ENCODE data around the gene ANKRD33. TPM values are rescaled to one million over a fixed set of nuclear protein-coding genes. Genes with fewer than 3 reads are reported as not detected.

ANKRD33 gene
- total and polyA plus RNA-seq, 2 of the 8 experiments (the other 6 are each of a cell fraction or from before 2014, with no cell fraction given) = 0.41 to 0.53 TPM

DNA sequence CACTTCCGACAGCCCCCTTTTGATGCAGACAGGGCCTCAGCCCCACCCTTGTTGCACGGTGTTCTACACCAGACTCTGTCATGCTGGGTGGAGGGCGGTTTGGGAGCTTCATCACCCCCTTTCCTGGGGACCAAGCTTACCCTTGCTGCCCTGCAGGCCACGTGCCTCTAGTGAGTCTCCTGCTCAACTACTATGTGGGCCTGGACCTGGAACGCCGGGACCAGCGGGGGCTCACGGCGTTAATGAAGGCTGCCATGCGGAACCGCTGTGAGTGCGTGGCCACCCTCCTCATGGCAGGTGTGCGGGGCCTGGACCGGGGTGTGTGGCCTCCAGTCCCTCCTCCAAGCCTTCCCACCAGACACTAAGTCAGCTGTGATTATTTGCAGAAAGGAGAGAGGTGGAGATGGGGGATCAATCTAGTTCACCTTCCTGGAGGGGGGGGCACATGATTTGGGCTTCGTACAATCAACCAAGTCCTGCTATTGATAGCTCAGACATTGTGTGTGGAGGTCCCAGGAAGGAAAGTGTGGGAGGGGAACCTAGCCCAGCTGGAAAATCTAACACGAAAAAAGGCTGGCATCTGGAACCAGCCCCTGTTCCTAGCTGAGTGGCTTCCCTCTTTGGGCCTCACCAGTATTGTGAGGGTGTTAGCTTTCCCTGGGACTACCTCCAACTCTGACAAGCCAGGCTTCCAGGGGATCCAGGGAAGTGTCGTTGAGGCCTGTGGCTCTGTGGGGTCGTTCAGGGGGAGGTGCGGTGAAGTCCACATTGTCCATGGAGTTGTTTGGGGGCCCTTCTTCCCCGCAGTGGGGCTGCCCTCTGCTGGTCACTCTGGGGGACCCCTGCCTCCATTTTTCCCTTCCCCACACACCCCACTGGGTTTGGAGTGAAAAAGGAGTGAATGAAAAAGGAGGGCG, 1.6 kb downstream of the ANKRD33 start (continued):
- no peak for TF ChIP-seq SRF (IDR thresholded peaks at IDR 0.05; ENCODE audit: low read depth, low read length)

All from H1 (cell line).